ENCODE data around the gene MBD3L2. TPM values are rescaled to one million over a fixed set of nuclear protein-coding genes. Genes with fewer than 3 reads are reported as not detected.

The MBD3L2 gene
- total and polyA plus RNA-seq, 9 of the 15 experiments (the other 6 are each of a cell fraction or from before 2014, with no cell fraction given), result not detected

GRCh38 chr19:7069042-7069903, 20.2 kb downstream of the MBD3L2 start, which contains the start of gene ZNF557 (continued):
- TF ChIP-seq REST (IDR thresholded peaks at IDR 0.05; ENCODE audit: borderline replicate concordance) (peak; percentile 50), REST (CRISPR knock-in tag; IDR thresholded peaks at IDR 0.05; ENCODE audit: low read depth) (no peak), MEIS2 (IDR thresholded peaks at IDR 0.05; ENCODE audit: partially characterized antibody) (peak; percentile 7), HDAC1 (IDR thresholded peaks at IDR 0.05) (peak in 1 of 2 experiments; percentile 92; a peak in 2 of 4 replicates), CEBPG (CRISPR knock-in tag; IDR thresholded peaks at IDR 0.05) (no peak), CEBPG (tag; conservative IDR thresholded peaks at IDR 0.05 in 1 of 2, IDR thresholded peaks at IDR 0.05 in 1 of 2) (no peak), ZKSCAN1 (IDR thresholded peaks at IDR 0.05; ENCODE audit: low read depth, low read length) (no peak), NEUROD1 (IDR thresholded peaks at IDR 0.05; ENCODE audit: borderline replicate concordance, low read depth, low read length, partially characterized antibody) (no peak), MCM7 (IDR thresholded peaks at IDR 0.05) (no peak), RREB1 (CRISPR knock-in tag; IDR thresholded peaks at IDR 0.05) (0 out of 2 replicates have a peak, but pooled peaks have one; percentile 28)
- TF ChIP-seq, protein P1, sequence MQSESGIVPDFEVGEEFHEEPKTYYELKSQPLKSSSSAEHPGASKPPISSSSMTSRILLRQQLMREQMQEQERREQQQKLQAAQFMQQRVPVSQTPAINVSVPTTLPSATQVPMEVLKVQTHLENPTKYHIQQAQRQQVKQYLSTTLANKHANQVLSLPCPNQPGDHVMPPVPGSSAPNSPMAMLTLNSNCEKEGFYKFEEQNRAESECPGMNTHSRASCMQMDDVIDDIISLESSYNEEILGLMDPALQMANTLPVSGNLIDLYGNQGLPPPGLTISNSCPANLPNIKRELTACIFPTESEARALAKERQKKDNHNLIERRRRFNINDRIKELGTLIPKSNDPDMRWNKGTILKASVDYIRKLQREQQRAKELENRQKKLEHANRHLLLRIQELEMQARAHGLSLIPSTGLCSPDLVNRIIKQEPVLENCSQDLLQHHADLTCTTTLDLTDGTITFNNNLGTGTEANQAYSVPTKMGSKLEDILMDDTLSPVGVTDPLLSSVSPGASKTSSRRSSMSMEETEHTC (IDR thresholded peaks at IDR 0.05), result no peak
